ENCODE data around the gene COX8A.
A peak's percentile ranks its signal among the peaks of the same experiment; 100 is the strongest.
"Not testable (repeated sequence)": the region's sequence is repeated elsewhere in the genome, so short reads cannot be mapped to it uniquely, and the experiment has no call there.

The COX8A gene

GRCh38 chr11:63970902-63971301 lies 3.5 kb upstream of the COX8A start:
- DNase-seq = no peak

GRCh38 chr11:63973912-63974258 lies 535 bp upstream of the COX8A start:
- DNase-seq = not testable (repeated sequence)

- no peak for DNase-seq
Measured at GRCh38 chr11:63978551-63979239, 4.3 kb downstream of the COX8A start.

- no peak for DNase-seq
Measured at GRCh38 chr11:63979426-63979825, 5.0 kb downstream of the COX8A start.

GRCh38 chr11:63985812-63986155 lies 11.4 kb downstream of the COX8A start:
- no peak for DNase-seq

GRCh38 chr11:63986156-63986931 lies 11.9 kb downstream of the COX8A start, which contains the start of gene OTUB1:
OTUB1 (plus strand) TSS chr11:63986438; CDS start chr11:63986457, 19 bp downstream.
- peak; percentile 84 for DNase-seq

- DNase-seq = no peak
Measured at GRCh38 chr11:63986932-63987513, 12.6 kb downstream of the COX8A start.

GRCh38 chr11:63991558-63991957 lies 17.1 kb downstream of the COX8A start:
- no peak for DNase-seq

GRCh38 chr11:63993100-63993499 lies 18.7 kb downstream of the COX8A start:
- no peak for DNase-seq

- no peak for DNase-seq
Measured at GRCh38 chr11:63993993-63994392, 19.6 kb downstream of the COX8A start.

- no peak for DNase-seq
Measured at GRCh38 chr11:63996512-63996911, 22.1 kb downstream of the COX8A start.

- no peak for DNase-seq
Measured at GRCh38 chr11:63997104-63997700, 22.8 kb downstream of the COX8A start.

GRCh38 chr11:63997801-63998337 lies 23.4 kb downstream of the COX8A start:
- DNase-seq = no peak

GRCh38 chr11:63998558-63999348 lies 24.3 kb downstream of the COX8A start:
- no peak for DNase-seq

GRCh38 chr11:63999349-64000025 lies 25.1 kb downstream of the COX8A start:
- DNase-seq = peak; percentile 42

- no peak for DNase-seq
Measured at GRCh38 chr11:64000026-64000739, 25.8 kb downstream of the COX8A start.

GRCh38 chr11:64000740-64001483 lies 26.5 kb downstream of the COX8A start:
- no peak for DNase-seq

GRCh38 chr11:64001484-64002420 lies 27.3 kb downstream of the COX8A start:
- no peak for DNase-seq

Measured in NCI-H1048 (cell line).